NB4 (cell line): ENCODE results near the gene GRID1.

Experiments used
- POLR2A ChIP-seq: IDR thresholded peaks from 2 replicates; pipeline ENCODE4 v1.6.1; 2011; ENCODE audit warnings: mild to moderate bottlenecking; ENCODE audit not compliant: insufficient read length; ENCODE audit errors: extremely low read depth
- TF ChIP-seq, protein P1 (sequence below): IDR thresholded peaks from one replicate; pipeline ENCODE4 v1.5.1; 2012; ENCODE audit warnings: low read depth, low read length
- TF ChIP-seq, protein P2 (sequence below): IDR thresholded peaks from 2 replicates; pipeline ENCODE4 v1.6.1; 2011; ENCODE audit warnings: low read depth, low read length

DNA sequence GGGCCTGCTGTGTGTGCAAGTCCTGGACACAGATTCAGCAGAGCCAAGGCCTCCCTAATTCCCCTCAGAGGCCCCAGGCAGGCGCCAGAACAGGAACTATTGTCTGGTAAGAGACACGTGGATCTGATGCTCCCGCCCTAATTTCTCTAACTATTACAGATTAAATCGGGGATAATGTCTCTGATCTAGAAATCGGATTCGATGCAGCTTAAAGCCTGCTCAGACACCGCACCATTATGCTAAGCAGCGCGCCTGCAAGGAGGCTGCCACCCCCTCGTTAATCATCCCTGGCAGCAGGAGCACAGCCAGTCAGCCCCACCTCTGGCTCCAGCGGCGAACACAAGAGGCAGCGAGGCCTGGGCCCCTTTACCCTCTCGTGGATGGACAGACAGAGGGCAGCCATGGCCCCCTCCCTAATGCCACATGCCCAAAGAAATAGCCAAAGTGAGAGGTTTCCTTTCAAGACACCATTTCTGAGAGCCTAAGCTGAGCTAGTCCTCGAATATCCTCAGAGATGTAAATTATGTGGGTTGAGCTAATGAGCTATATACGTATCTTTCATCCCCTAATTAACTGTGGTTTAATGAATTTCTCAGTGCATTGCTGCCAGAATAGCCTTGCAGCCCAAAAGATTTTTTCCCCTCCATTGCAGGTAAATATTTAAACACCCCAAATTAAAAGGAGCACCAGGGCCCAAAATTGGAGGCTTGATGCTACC is 122.1 kb downstream of the GRID1 start:
- TF ChIP-seq, protein P1, sequence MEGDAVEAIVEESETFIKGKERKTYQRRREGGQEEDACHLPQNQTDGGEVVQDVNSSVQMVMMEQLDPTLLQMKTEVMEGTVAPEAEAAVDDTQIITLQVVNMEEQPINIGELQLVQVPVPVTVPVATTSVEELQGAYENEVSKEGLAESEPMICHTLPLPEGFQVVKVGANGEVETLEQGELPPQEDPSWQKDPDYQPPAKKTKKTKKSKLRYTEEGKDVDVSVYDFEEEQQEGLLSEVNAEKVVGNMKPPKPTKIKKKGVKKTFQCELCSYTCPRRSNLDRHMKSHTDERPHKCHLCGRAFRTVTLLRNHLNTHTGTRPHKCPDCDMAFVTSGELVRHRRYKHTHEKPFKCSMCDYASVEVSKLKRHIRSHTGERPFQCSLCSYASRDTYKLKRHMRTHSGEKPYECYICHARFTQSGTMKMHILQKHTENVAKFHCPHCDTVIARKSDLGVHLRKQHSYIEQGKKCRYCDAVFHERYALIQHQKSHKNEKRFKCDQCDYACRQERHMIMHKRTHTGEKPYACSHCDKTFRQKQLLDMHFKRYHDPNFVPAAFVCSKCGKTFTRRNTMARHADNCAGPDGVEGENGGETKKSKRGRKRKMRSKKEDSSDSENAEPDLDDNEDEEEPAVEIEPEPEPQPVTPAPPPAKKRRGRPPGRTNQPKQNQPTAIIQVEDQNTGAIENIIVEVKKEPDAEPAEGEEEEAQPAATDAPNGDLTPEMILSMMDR = no peak
- TF ChIP-seq POLR2A = no peak
- TF ChIP-seq, protein P2, sequence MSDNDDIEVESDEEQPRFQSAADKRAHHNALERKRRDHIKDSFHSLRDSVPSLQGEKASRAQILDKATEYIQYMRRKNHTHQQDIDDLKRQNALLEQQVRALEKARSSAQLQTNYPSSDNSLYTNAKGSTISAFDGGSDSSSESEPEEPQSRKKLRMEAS = no peak
